ENCODE measurements around the gene GLYATL3.
A peak's percentile ranks its signal among the peaks of the same experiment; 100 is the strongest.

Gene GLYATL3

DNA sequence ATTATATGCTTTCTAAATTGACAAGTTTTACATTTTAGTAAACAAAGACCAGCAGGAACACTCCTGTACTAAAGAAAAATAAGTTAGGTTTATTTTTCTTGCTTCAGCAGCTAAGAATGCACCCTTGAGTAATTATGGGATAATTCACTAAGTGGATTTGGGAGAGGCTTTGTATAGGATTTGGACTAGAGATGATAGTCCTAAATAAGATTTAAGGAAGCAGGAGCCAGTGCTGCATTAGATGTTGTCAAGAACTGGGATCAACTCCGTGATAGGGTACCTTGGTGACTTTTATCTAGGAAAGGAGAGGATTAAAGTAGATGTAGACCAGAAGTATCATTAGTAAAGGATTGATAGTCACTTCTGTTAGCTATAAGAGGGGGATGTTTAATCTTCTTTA, 46.6 kb downstream of the GLYATL3 start:
- no peak for DNase-seq

DNA sequence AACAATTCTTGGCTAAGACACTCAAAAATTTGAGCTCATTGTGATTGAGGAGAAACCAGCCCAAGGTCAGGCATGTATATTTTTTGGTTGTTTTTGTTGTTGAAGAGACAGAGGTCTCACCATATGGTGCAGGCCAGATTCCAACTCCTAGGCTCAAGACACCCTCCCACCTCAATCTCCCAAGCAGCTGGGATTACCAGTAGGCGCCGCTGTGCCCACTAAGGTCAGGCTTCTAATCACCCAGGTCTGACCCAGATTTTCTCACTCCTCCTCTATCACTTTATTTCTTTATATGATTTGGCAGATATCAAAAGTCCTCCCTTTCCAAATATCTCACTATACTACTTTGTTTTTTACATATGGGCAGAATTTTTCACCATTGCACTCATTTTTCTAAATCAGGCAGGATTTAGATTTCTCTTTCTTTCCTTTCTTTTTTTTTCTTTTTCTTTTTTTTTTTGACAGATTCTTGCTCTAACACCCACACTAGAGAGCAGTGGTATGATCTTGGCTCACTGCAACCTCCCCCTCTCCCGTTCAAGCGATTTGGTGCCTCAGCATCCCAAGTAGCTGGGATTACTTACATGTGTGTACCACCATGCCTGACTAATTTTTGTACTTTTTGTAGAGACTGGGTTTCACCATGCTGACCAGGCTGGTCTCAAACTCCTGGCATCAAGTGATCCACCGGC, 49.0 kb downstream of the GLYATL3 start:
- DNase-seq, result no peak

DNA sequence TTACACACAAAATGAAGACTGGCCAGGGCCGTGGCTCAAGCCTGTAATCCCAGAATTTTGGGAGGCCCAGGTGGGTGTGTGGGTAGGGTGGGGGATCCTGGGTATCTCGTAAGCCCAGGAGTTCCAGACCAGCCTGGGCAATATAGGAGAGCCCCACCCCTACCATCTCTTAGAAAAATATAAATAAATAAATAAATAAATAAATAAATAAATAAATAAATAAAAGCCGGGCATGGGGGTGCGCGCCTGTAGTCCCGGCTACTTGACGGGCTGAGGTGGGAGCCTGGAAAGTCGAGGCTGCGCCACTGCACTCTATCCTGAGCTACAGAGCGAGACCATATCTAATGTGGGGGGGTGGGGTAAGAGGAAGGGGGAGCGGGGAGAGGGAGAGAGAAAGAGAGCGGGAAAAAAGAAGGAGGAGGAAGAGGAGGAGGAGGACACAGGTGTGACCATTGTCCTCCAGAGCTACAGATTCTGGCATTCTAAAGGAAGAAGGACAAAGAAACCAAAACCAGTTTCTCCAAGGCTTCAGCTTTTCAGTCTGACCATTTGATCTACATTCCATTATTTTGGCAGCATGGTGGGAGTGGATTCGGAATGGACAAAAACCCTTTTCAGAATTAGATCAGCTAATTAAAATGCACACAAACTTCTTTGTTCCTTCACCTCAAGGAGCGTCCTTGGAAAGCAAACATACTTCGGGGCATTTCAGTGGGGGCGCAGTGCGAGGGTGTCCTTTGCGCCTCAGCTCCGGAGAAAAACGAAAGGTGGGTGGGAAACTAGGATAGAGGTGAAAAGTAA, 50.2 kb downstream of the GLYATL3 start:
- no peak for DNase-seq

DNA sequence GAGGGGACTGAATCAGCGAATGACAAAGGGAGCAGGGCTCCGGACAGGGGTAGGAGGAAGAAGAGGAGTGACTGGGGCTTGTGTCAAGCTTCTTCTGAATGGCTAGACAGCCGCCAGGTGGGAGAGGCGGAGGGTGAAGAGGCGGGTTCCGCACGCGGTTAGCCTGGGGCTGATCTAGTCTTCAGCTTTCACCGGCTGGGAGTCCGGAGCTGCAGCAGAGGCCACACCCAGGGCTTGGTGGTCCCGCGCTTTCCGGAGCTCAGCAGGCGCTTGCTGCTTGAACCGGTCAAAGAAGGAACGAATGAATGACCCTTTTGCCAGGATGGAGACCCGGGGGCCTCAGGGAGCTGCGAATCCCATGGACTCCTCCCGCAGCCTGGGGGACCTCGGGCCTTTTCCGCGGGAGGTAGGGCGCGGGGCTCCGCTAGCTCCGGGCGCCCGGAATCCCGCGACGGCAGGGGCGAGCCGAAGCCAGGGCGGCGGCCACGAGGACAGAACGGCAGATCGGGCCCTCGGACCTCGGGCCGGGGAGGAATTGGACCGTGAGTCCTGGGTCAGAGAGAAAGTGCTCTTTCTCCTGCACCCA, 50.9 kb downstream of the GLYATL3 start, which contains the start of gene C6orf141:
Gene C6orf141, plus strand, starts transcription at position 177 of the 586 bp plus-strand sequence. Its CDS starts 125 bp downstream, at position 302.
- peak in 1 of 51 donors; percentile 5 for DNase-seq

DNA sequence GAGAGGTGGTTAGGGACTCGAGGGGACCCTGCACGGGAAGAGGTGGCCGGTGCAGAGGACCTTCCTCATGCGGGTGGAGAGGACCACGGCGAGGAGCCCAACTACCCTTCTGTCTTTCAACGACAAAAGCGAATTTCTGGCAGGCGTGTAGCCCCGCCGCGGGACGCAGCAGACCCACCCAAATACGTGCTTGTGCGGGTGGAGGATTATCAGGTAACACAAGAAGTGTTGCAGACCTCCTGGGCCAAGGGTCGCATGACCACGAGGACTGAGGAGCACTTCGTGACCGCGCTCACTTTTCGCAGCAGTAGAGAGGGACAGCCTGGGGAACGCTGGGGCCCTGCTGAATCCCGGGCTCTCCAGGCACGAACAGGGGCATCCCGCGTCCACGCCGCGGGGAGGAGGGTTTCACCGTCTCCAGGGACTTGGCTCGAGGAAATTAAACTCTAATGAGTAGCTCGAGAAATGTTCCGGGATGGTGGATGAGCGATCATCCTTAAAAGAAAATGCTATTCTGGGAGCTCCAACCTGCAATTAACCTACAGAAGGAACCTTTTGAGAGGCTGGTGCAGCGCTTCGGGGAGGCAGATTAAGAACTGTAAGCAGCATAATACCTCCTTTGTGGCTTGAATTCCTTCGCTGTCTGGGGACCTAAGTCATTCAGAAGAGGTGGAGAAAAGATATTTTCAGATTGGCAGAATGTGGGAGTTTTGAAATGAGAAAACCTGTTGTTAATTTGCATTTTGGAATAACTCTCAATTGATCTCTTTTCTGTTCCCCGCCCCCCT, 51.5 kb downstream of the GLYATL3 start:
- peak in 2 of 51 donors; percentile 1 to 43 for DNase-seq

DNA sequence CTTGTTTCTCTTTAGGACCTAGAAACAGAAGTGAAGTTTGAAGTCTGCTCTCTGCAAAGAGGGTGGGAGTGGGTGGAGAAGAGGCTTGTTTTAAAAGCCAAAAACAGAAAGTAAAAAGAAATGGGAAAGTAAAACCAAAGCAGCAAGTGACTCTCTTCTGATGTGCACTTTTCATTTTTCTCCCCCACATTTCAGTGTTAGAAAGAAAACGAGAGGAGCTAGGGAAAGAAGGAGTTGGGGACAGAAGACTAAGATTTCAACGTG, 52.1 kb downstream of the GLYATL3 start:
- no peak for DNase-seq

DNA sequence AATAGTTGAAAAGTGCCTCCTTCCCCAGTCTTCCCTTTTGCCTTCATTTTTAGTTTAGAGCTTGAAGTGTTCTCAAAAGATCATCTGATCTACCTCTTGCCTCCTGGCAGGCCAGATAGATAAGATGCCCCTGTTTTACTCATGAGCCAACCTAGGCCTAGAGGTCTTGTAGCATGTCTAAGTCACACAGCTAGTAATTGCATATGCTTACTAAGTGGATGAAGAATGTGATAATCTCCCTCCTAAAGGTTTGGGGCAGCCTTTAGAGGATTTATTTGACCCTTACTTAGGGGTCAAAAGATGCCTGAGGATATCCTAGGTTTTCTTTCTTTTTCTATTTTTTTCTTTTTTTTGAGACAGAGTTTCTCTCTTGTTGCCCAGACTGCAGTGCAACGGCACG, 52.9 kb downstream of the GLYATL3 start:
- no peak for DNase-seq

DNA sequence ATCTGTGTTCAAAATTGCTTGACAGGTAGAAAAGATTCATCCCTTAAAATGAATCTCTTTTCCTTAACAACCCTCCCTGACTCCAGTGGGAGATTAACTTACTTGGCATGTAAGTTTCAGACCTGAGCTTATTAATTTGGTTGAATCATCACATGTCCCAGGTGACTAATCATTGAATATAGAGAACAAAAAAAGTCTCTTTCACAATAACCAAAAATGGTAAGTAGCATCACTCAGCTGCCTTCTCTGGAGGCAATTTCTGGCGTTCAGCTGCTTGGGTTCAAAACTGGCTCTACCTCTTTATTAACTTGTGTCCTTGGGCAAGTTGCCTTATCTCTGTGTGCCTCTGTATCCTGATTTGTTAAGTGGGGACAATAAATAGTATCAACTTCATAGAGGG, 53.7 kb downstream of the GLYATL3 start:
- peak in 1 of 51 donors; percentile 12 for DNase-seq

DNA sequence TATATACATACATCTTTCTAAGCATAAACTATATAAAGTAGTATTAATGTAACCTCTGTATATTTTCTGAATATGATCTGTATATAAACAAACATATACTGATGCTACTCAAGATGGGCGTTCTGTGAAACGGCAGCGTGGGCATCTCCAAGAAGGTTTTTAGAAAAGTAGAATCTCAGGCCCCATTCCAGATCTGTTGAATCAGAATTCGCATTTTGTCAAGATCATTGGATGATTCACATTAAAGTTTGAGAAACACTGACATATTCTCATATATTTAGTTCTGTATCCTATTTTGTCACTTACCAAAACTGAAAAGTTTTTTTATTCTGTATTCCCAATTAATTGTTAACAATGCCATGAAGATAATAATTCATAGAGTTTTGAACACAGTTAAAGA, 56.2 kb downstream of the GLYATL3 start:
- DNase-seq, result no peak

DNA sequence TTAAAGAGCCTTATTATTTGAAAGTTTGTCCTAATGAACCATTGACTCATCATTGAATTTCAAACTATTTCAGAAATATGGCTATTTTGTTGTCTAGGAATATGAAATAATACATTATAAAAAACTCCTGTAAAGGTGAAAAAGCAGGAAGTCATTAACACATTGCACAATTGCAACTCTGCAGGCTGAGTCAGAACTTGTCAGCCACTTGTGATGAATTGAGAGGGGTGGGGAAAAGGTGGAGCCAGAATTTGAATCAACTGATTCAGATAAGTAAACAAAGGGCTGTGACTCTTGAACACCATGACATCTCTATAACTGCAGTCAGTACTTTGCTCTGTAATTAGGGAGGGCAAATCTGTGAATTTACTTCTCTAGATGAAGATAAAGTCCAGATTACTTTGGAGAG, 56.7 kb downstream of the GLYATL3 start:
- DNase-seq, result no peak

DNA sequence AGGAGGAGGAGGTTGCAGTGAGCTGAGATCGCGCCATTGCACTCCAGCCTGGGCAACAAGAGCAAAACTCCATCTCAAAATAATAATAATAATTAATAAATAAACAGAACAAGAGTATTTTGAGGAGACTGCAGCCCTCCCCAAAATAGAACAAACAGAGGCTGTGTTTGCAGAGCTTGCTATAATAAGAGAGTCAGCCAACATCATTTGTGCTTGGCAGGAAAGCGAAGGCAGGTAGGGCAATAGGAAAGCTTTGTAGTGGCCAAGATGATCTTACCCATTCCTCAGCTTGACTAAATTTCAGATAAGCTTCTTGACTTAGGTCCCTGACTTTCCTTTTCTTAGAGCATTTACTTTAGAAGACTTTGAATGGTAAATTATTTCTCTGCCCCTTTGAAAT, 57.5 kb downstream of the GLYATL3 start:
- no peak for DNase-seq

DNA sequence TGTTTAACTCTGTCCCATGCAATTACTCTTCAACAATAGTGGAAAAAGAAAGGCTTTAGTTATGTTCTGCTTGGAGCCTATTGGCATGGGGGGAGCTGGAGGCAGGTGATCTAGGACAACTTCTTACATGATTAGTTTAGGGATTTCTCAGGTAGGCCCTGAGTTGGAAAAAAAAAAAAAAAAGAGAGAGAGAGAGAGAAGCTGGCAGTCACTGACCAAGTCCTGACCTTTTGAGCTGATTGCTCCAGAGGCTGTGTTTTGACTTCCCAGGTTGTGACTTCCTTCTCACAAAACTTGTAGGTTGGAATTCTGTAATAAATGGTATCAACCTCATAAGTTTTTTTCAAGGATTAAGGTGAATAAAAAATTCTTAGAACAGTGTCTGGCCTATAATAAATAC, 58.5 kb downstream of the GLYATL3 start:
- DNase-seq, result no peak

DNA sequence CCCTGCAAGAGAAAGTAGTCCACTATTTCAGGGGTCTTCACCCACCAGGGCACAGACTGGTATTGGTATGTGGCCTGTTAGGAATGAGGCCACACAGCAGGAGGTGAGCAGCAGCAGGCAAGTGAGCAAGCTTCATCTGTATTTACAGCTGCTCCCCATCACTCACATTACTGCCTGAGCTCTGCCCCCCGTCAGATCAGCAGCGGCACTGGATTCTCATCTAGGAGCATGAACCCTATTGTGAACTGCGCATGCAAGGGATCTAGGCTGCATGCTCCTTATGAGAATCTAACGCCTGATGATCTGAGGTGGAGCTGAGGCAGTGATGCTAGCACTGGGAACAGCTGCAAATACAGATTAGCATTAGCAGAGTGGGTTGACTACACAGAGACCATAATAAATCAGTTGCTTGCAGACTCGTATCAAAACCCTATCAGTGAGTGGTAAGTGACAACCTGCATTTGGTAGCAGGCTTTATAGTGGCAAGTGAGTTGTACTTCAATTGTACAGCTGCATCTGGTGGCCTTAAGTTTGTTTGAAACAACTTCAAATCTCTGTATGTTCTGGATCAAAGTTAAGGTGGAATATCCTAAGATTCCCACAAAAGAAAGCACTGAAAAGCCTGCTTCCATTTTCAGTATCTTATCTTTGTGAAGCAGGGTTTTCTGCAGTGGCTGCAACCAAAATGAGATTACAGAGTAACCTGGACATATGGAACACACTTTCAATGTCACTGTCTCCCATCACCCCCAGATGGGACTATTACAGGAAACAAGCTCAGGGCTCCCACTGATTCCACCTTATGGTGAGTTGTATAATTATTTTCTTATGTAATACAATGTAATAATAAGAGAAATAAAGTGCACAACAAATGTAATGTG, 63.5 kb downstream of the GLYATL3 start:
- no peak for DNase-seq

DNA sequence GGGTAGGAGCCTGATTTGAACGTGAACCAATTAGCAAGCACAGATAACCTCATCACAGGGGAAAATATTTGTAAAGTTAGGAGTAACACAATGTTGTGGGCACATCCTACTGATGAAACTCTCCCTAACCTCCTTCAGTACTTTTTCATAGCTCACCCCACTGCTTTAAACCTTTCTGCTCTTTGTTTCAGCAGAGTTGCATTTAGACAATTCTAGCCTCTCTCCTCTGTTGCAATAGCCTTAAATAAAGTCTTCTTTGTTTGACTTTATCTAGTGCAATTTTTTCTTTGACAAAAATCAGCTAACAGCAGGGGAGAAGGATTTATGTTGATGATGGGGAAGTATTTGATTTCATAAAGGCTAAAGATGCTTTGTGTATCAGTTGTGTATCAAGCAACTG, 64.8 kb downstream of the GLYATL3 start:
- DNase-seq, result no peak

DNA sequence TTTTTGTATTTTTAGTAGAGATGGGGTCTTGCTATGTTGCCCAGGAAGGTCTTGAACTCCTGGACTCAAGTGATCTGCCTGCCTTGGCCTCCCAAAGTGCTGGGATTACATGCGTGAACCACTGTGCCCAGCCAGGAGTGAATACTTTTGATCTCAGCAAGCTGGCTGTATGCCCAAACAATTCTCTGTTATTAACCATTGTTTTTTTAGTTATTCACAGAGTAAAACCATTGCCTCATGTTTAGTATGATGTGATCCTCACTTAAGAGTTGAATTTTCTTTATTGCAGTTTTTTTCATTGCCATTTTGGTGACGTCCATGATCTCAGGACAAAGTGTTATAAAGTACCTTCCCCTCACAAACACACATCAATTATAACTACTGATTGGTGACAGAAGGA, 65.5 kb downstream of the GLYATL3 start:
- no peak for DNase-seq

DNA sequence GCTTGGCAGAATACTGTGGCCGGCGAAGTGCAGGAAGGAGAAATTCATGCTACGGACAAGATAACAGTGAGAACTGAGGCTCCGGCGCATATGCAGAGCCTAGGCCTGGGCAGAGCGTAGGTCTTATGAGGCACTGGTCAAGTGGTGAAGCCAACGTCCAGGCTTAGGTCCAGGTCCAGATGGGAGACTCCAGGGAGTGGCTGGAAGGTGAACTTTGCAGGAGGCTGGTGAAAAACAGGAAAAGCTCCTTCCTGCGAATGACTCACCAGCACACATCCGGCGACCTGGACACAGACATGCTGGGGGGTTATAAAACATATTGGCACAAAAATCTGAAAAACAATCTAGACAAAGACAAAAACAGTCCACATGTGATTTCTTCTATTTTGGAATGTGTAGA, 66.1 kb downstream of the GLYATL3 start:
- DNase-seq, result no peak

DNA sequence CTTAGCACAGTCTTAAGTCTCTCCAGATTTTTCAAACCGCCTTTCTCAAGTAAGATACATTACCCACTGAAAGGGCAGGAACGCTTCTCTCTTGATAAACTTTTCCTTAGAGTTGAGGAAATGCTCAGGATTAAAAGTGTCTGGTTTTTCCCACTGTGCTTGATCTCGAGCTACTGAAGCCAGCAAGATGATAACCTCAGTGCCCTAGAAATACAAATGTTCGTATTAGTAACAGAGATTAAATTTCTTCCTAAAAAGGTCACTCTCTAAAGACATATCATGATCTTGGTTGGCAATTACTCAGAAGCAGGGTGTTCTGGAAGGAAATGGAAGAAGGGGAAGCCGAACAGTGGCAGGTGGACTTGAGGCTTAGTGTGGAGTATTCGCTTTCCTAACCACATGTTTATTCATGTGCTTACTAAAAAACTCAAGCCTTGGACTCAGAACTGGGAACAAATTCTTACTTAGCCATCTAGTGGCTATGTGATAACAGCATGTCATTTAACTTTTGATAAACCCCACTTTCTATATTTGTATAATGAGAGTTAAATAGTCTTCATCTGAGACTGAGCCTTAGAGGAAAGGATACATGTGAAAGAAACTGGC, 70.9 kb downstream of the GLYATL3 start:
- no peak for DNase-seq

DNA sequence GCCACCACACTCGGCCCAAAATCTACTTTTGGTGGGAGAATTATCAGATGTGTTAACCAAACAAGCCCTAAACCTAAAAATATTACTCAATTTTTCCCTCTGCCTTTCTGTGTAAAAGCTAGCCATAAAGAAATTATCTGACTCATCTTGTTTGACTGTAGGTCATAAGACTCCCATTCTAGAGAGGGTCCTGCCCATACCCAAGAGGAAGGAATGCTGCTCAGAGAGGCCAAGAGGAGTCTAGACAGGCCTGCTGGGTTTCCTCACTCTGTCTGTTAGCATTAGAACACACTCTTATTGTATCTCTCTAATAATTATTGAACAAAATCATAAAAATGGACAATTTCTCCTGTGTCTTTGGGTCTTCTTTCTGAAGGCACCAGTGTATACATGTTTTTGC, 76.9 kb downstream of the GLYATL3 start:
- no peak for DNase-seq
